GM18870 (cell line): ENCODE results near the gene FHOD1.

Source experiments
- ATAC-seq: cut with Tn5 transposase; IDR thresholded peaks from one replicate; pipeline ENCODE4 v1.9.1; 2021; ENCODE audit warnings: moderate library complexity; ENCODE audit not compliant: unreplicated experiment

Gene FHOD1

GRCh38 chr16:67277999-67278772 lies 30.9 kb upstream of the FHOD1 start:
- ATAC-seq = no peak

- ATAC-seq = no peak
These were observed 30.2 kb upstream of the FHOD1 start for GRCh38 chr16:67277294-67277998.

- ATAC-seq = no peak
These were observed 28.0 kb upstream of the FHOD1 start for GRCh38 chr16:67275321-67275720.

GRCh38 chr16:67271446-67271845 lies 24.2 kb upstream of the FHOD1 start:
- no peak for ATAC-seq

- no peak for ATAC-seq
These were observed 23.7 kb upstream of the FHOD1 start for GRCh38 chr16:67270931-67271338.

- no peak for ATAC-seq
These were observed 22.5 kb upstream of the FHOD1 start for GRCh38 chr16:67269766-67270165.

- ATAC-seq = no peak
These were observed 20.9 kb upstream of the FHOD1 start for GRCh38 chr16:67268136-67268579.

- ATAC-seq = no peak
These were observed 18.6 kb upstream of the FHOD1 start for GRCh38 chr16:67265834-67266233.

GRCh38 chr16:67264866-67265265 lies 17.6 kb upstream of the FHOD1 start:
- no peak for ATAC-seq

- ATAC-seq = no peak
These were observed 17.0 kb upstream of the FHOD1 start for GRCh38 chr16:67264277-67264676.

GRCh38 chr16:67263201-67263600 lies 15.9 kb upstream of the FHOD1 start:
- ATAC-seq = no peak

- ATAC-seq = no peak
These were observed 13.3 kb upstream of the FHOD1 start for GRCh38 chr16:67260426-67261063.

GRCh38 chr16:67259705-67260104 lies 12.4 kb upstream of the FHOD1 start:
- no peak for ATAC-seq

- ATAC-seq = no peak
These were observed 11.0 kb upstream of the FHOD1 start for GRCh38 chr16:67258161-67258835.

- ATAC-seq = no peak
These were observed 10.3 kb upstream of the FHOD1 start for GRCh38 chr16:67257486-67258160.

GRCh38 chr16:67256701-67257230 lies 9.5 kb upstream of the FHOD1 start:
- ATAC-seq = no peak

GRCh38 chr16:67255553-67256221 lies 8.4 kb upstream of the FHOD1 start:
- ATAC-seq = no peak

GRCh38 chr16:67254801-67255552 lies 7.7 kb upstream of the FHOD1 start:
- no peak for ATAC-seq
